Putamen (tissue), 1 donor: ENCODE data around the gene IFNAR1.

Experiments used
- DNase-seq: peaks from one replicate; pipeline ENCODE4 v3.0.0-alpha.2; 2016; ENCODE audit warnings: low spot score

IFNAR1 gene

GRCh38 chr21:33324291-33325221 lies at the start of gene IFNAR1:
TSS of gene IFNAR1 (plus strand) at chr21:33324970. CDS start at chr21:33325056, 86 bp downstream.
- peak; percentile 98 for DNase-seq

- DNase-seq = no peak
These were observed 46.0 kb upstream of the IFNAR1 start for GRCh38 chr21:33278721-33279120.

DNA sequence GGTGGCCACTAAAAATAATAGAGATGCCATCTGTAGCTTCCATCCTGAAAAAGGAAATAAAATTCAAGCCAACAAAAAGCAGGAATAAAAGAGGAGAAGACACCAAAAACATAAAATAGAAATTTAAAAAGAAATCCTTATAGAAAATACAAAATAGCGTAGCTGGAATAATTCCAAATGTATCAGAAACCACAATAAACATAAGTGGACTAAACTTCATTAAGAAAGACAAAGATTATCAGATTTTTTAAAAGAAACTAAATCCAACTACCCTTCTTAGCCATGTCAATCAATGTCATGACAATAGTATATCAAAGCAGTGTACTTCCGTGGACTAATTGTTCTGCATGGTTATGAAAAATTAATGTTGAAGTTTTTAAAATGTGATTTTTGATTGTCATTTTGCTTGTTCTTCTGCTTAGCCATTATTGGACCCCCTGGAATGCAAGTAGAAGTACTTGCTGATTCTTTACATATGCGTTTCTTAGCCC lies 45.4 kb upstream of the IFNAR1 start:
- no peak for DNase-seq

- no peak for DNase-seq
These were observed 43.6 kb upstream of the IFNAR1 start for GRCh38 chr21:33281096-33281652.

DNA sequence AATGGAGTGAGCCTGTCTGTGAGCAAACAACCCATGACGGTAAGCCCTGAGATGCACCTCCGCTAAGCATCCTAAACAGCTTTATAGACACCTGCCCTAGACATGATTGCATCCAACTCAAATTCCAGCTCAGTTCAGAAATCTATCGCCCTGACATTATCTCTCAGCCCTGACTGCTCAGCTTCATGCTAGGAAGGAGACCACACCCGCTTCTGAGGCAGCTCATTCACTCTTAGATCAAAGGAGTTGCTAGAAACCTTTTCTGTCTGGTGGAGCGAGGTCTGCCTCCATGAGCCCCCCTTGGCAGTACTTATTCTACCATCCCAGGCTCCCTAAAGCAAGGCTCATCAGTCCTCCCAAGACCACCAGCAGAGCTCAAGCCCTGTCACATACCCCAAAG lies 41.6 kb upstream of the IFNAR1 start:
- DNase-seq = no peak

DNA sequence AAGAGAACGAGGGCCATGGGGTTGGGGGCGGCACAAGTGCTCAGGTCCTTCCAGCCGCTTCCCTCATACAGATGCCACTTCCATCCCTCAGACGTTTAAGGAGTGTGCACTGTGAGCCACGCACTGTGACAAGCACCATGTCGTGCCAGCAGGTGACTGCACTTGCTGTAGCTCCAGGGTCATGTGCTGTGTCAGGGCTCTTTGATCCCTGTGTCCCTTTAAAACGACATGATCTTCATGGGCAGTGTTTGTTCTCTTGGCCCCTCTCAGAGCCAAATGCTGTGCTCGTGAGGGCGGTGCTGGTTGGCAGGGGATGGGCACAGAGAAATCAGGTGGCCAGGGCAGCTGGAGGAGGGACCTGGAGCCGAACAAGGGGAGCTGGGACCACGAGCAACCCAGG lies 38.7 kb upstream of the IFNAR1 start:
- no peak for DNase-seq

DNA sequence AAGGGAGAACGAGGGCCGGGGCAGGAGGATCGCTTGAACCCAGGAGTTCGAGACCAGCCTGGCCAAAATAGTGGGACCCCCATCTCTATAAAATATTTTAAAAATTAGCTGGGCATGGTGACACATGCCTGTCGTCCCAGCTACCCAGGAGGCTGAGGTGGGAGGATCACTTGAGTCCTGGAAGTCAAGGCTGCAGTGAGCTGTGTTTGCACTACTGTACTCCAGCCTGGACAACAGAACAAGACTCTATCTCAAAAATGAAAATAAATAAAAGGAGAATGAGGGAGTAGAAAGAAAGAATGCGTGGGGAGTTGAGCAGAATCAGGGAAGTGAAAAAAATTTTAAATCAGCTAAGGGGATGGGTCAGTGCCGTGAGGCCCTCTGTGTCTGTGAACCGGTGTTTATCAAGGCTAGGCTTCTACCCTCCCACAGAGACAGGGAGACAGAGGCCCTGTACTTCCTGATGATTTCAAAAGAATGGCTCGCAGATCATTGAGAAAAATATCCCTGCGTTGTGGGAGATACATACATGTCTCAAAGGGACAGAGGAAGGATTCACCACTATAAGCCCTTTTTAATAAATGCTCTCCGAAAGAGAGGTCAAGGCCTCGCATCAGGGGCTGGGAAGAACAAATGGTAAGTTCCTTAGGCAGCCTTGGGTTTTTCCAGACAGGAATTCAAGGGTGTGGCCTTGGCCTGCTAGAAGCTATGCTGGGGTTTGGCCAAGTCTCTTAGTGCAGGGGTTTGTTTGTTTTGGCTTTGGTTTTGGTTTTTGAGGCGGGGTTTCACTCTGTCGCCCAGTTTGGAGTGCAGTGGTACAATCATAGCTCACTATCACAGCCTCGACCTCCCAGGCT lies 37.9 kb upstream of the IFNAR1 start:
- DNase-seq = no peak

GRCh38 chr21:33289199-33289819 lies 35.5 kb upstream of the IFNAR1 start:
- DNase-seq = no peak

DNA sequence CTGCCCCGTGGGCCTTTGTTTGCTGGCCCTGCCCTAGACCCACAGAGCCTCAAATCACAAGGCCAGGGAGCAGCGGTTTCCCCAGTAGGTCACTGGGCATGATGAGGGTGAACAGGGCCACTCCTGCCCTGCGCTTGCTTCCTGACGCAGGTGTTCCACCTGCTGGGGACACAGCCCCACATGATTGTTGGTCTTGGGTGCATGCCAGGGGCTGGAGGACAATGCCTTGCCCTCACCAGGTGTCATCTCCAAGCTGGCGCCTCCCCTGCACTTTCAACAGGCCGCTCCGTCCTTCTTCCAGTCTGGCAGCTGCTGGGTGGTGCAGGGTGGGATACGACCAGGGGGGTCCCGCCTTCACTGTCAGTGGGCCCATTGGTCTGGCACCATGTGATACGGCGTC lies 34.3 kb upstream of the IFNAR1 start:
- no peak for DNase-seq

GRCh38 chr21:33291686-33292085 lies 33.1 kb upstream of the IFNAR1 start:
- DNase-seq = no peak

GRCh38 chr21:33292724-33293123 lies 32.0 kb upstream of the IFNAR1 start:
- no peak for DNase-seq

- no peak for DNase-seq
These were observed 31.6 kb upstream of the IFNAR1 start for GRCh38 chr21:33293136-33293535.

DNA sequence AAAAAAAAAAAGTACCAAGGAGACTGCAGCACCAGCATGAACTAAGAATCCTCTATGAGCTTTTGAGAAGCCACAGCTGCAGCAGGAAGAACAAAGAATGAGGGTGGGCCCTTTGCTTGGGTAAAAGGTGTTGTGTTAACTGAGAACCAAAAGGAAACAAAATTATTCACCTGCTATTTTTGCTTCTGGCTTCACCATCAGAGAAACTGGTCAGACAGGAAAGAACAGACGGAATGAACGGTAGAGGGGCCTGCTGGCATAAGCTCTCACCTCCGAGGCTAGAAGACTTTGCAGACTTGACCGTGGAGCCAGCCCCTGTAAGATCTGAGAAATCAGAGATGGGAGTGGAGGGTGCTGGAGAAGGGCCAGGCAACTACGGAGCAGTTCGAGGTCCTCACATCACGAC lies 31.0 kb upstream of the IFNAR1 start:
- no peak for DNase-seq

GRCh38 chr21:33296156-33296555 lies 28.6 kb upstream of the IFNAR1 start:
- DNase-seq = no peak

DNA sequence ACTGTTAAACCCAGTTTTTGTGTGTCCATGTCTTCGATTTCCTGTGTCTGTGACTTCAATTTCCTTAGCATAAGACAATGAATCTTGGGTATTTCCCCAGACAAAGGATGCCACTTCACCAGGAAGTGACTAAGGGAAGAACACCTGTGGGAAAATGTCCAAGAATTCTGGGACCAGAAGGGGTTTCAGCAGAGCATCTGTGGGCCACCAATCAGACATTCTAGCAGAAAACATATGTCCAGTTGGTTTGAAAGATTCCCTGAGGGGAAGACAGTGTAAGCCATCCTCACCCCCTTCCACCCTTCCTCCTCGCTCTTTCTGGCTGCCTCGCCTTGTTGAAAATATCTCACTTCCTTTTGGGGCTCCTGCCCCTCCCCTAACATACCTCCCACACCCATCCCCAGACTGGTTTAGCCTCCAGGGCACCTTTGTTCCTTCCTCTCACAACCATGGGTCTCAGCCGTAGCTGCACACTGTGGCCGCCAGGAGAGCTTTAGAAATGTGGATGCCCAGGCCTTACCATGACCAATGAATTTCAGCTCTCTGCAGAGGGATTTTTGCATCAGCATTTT lies 25.5 kb upstream of the IFNAR1 start:
- DNase-seq = no peak

GRCh38 chr21:33300701-33301631 lies 23.8 kb upstream of the IFNAR1 start:
- peak; percentile 39 for DNase-seq

- no peak for DNase-seq
These were observed 23.2 kb upstream of the IFNAR1 start for GRCh38 chr21:33301632-33302002.

- no peak for DNase-seq
These were observed 22.7 kb upstream of the IFNAR1 start for GRCh38 chr21:33302055-33302454.

DNA sequence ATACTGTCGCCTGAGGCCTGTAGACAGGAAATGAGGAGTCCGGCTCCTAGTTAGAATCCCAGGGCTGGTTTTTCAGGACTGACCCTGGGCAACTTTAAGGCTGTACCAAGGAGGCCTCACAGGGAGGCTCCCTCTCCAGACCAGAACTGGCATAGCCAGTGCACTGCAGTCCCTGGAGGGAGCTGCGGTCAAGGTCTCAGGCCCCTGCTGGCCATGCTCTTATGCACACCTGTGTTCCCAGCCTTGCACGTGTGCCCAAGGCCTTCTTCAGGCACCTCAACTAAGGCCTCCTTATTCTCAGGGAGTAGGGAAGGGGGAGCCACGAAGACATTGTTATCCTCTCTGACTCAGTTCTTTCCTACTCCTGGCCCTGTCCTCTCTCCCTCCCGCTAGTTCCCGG lies 22.0 kb upstream of the IFNAR1 start:
- DNase-seq = no peak

DNA sequence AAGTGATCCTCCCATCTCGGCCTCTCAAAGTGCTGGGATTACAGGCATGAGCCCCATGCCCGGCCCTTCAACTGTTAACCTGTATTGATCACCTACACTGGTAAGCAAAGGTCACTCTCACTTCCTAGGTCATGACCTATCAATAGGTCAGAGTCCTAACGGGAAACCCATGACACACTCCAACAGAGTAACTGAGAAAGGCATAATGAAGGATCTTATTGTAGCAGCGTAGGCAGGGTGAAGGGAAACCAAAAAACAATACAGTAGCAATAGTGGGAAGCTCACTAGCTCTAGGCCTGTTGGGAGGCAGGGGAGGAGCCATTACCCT lies 19.5 kb upstream of the IFNAR1 start:
- DNase-seq = no peak

- no peak for DNase-seq
These were observed 18.8 kb upstream of the IFNAR1 start for GRCh38 chr21:33305938-33306337.
